Hippocampal formation (tissue), 2 donors: ENCODE measurements around the gene UBQLN1.
A peak's percentile ranks its signal among the peaks of the same experiment; 100 is the strongest.

Source experiments
- DNase-seq, 2 donors: peaks; one replicate each; lab custom pipeline; 2025; lab: John Stamatoyannopoulos, UW

Gene UBQLN1

GRCh38 chr9:83688921-83689320 is 18.8 kb downstream of the UBQLN1 start:
- DNase-seq, result no peak

- DNase-seq, result no peak
These were observed 26.3 kb downstream of the UBQLN1 start for GRCh38 chr9:83681490-83681889.

GRCh38 chr9:83680233-83680632 is 27.5 kb downstream of the UBQLN1 start:
- DNase-seq, result no peak

GRCh38 chr9:83677596-83677995 is 30.2 kb downstream of the UBQLN1 start:
- DNase-seq, result no peak

- DNase-seq, result no peak
These were observed 32.3 kb downstream of the UBQLN1 start for GRCh38 chr9:83675466-83675865.

GRCh38 chr9:83671451-83671850 is 36.3 kb downstream of the UBQLN1 start:
- no peak for DNase-seq

GRCh38 chr9:83670381-83670780 is 37.4 kb downstream of the UBQLN1 start:
- no peak for DNase-seq

GRCh38 chr9:83669067-83669466 is 38.7 kb downstream of the UBQLN1 start:
- DNase-seq, result no peak

- no peak for DNase-seq
These were observed 42.1 kb downstream of the UBQLN1 start for GRCh38 chr9:83665580-83666200.

GRCh38 chr9:83662933-83663332 is 44.8 kb downstream of the UBQLN1 start:
- DNase-seq, result no peak

- DNase-seq, result no peak
These were observed 50.8 kb downstream of the UBQLN1 start for GRCh38 chr9:83656952-83657351.

GRCh38 chr9:83656032-83656680 is 51.6 kb downstream of the UBQLN1 start:
- DNase-seq, result no peak

GRCh38 chr9:83655433-83655832 is 52.3 kb downstream of the UBQLN1 start:
- no peak for DNase-seq

GRCh38 chr9:83652433-83652832 is 55.3 kb downstream of the UBQLN1 start:
- no peak for DNase-seq

- no peak for DNase-seq
These were observed 56.2 kb downstream of the UBQLN1 start for GRCh38 chr9:83651558-83651957.

- no peak for DNase-seq
These were observed 58.2 kb downstream of the UBQLN1 start for GRCh38 chr9:83649515-83649914.

GRCh38 chr9:83649080-83649479 is 58.7 kb downstream of the UBQLN1 start:
- DNase-seq, result peak in 1 of 2 donors; percentile 24

- no peak for DNase-seq
These were observed 61.1 kb downstream of the UBQLN1 start for GRCh38 chr9:83646500-83647239.

- DNase-seq, result no peak
These were observed 65.0 kb downstream of the UBQLN1 start for GRCh38 chr9:83642793-83643192.

- no peak for DNase-seq
These were observed 68.5 kb downstream of the UBQLN1 start for GRCh38 chr9:83639266-83639665.

- DNase-seq, result no peak
These were observed 70.4 kb downstream of the UBQLN1 start for GRCh38 chr9:83637389-83637788.

GRCh38 chr9:83636813-83637212 is 70.9 kb downstream of the UBQLN1 start:
- DNase-seq, result no peak

- DNase-seq, result no peak
These were observed 74.1 kb downstream of the UBQLN1 start for GRCh38 chr9:83633676-83634075.
